GOT3 (cell line): Measurements from ENCODE around the gene ETS1.

Experiments used
- DNase-seq: peaks from one replicate; lab custom pipeline; 2025; ENCODE audit warnings: mixed read lengths; lab: John Stamatoyannopoulos, UW

Gene ETS1

GRCh38 chr11:128424851-128425285 lies 162.5 kb downstream of the ETS1 start:
- no peak for DNase-seq

GRCh38 chr11:128424271-128424711 lies 163.1 kb downstream of the ETS1 start:
- no peak for DNase-seq

- DNase-seq, result no peak
These were observed 164.6 kb downstream of the ETS1 start for GRCh38 chr11:128422576-128423370.

GRCh38 chr11:128421577-128422330 lies 165.6 kb downstream of the ETS1 start:
- no peak for DNase-seq

- no peak for DNase-seq
These were observed 166.4 kb downstream of the ETS1 start for GRCh38 chr11:128420951-128421350.

GRCh38 chr11:128420265-128420664 lies 167.1 kb downstream of the ETS1 start:
- DNase-seq, result no peak

GRCh38 chr11:128419012-128419767 lies 168.2 kb downstream of the ETS1 start:
- no peak for DNase-seq

- no peak for DNase-seq
These were observed 169.6 kb downstream of the ETS1 start for GRCh38 chr11:128417607-128418324.

GRCh38 chr11:128416976-128417375 lies 170.4 kb downstream of the ETS1 start:
- no peak for DNase-seq

GRCh38 chr11:128415539-128415938 lies 171.8 kb downstream of the ETS1 start:
- no peak for DNase-seq

- no peak for DNase-seq
These were observed 174.2 kb downstream of the ETS1 start for GRCh38 chr11:128412847-128413791.

- no peak for DNase-seq
These were observed 175.5 kb downstream of the ETS1 start for GRCh38 chr11:128411812-128412211.

GRCh38 chr11:128411150-128411549 lies 176.2 kb downstream of the ETS1 start:
- DNase-seq, result no peak

- DNase-seq, result no peak
These were observed 177.9 kb downstream of the ETS1 start for GRCh38 chr11:128409476-128409875.
